Peyer's patch (tissue), 4 donors: ENCODE results near the gene ANKRD55.

Experiments
- POLR2A ChIP-seq, 2 donors: fragments of 450-650 bp; IDR thresholded peaks; one replicate each; pipeline ENCODE4 v1.5.1; 2017; ENCODE audit warnings: antibody characterized with exemption in 2 of 2, mild to moderate bottlenecking in 2 of 2, moderate library complexity in 2 of 2
- TF ChIP-seq, protein P1 (sequence below), 6 experiments: fragments of 450-650 bp in 4 of 6; fragments of 200-600 bp in 2 of 6; sonication (generic) in 1 of 6; IDR thresholded peaks; one replicate each; pipeline ENCODE4 v1.5.1; 2017 to 2019; ENCODE audit warnings: antibody characterized with exemption in 6 of 6, mild to moderate bottlenecking in 3 of 6, moderate library complexity in 1 of 6

DNA sequence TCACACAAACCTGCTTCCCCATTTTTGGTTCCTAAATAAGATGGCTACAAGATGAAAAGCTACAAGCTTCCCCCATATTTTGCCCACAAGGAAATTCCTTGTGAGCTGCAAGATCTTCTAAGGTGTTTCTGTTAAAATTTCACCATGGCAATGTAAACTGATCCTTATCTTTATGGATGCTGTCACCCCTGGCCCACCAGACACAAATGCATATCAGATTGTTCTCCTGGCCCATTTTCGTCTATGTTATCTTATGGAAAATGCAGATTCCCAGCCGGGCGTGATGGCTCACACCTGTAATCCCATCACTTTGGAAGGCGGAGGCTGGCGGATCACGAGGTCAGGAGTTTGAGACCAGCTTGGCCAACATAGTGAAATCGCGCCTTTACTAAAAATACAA, 173.3 kb downstream of the ANKRD55 start:
- no peak for TF ChIP-seq POLR2A (IDR thresholded peaks at IDR 0.05)
- TF ChIP-seq, protein P1, sequence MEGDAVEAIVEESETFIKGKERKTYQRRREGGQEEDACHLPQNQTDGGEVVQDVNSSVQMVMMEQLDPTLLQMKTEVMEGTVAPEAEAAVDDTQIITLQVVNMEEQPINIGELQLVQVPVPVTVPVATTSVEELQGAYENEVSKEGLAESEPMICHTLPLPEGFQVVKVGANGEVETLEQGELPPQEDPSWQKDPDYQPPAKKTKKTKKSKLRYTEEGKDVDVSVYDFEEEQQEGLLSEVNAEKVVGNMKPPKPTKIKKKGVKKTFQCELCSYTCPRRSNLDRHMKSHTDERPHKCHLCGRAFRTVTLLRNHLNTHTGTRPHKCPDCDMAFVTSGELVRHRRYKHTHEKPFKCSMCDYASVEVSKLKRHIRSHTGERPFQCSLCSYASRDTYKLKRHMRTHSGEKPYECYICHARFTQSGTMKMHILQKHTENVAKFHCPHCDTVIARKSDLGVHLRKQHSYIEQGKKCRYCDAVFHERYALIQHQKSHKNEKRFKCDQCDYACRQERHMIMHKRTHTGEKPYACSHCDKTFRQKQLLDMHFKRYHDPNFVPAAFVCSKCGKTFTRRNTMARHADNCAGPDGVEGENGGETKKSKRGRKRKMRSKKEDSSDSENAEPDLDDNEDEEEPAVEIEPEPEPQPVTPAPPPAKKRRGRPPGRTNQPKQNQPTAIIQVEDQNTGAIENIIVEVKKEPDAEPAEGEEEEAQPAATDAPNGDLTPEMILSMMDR (IDR thresholded peaks at IDR 0.05), result no peak
